Measurements from ENCODE around the gene PACS2.

Gene PACS2

DNA sequence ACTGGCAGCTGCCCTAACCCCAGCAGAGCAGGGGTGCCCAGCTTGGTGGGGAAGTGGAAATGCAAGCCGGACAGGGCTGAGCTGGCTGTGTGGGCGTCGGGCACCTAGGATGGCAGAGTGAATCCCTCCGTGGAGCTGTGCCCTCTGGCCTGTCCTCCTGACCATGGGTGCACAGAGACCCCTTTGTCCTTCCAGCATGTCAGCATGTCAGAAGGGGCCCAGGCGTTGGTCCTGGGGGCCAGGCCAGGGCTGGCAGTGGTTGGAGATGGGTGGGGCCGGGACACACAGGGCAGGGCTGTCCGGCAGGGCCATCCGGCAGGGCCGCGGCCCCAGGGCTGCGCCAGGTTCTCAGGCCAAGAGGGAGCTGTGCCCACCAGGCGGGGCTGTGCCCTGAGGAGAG is 75.0 kb downstream of the PACS2 start:
- DNase-seq = no peak

GRCh38 chr14:105389976-105390848 is 75.7 kb downstream of the PACS2 start:
- DNase-seq = no peak

GRCh38 chr14:105390849-105391500 is 76.4 kb downstream of the PACS2 start:
- DNase-seq = no peak

GRCh38 chr14:105391541-105391940 is 77.0 kb downstream of the PACS2 start:
- no peak for DNase-seq

DNA sequence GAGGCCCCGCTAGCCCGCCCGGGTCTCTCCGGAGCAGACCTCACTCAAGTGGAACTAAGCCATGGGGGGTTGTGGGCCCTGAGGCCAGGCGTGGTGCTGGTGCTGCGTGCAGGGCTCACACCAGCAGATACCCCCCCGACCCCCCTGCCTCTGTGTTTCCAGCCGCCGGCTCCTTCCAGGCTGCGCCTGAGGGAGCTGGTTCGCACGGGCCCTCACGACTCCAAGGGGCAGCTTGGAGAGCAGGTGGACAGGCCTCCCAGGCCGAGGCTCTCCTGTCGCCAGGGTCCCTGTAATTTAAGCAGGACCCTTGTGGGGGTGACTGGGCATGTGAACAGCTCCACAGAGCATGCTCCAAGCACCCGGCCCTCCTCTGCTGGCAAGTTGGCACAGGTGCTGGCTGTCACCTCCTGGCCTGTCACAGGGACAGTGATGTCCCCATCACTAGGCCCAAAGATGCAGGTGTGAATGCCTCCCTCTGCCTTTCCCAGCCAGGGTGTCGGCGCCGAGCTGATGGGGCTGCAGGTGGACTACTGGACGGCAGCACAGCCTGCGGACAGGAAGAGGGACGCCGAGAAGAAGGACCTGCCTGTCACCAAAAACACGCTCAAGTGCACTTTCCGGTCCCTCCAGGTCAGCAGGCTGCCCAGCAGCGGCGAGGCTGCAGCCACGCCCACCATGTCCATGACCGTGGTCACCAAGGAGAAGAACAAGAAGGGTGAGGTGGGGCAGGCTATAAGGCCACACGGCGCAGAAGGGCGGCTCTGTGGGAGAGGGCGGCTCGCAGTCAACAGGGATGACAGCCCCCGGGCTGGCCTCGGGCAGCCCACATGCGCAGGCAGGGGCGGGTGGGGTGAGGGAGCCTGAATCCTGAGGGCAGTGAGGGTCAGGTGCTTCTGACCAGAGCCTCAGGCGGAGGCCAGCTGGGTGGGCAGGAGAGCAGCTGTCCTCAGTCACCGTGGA is 77.9 kb downstream of the PACS2 start:
- no peak for DNase-seq

DNA sequence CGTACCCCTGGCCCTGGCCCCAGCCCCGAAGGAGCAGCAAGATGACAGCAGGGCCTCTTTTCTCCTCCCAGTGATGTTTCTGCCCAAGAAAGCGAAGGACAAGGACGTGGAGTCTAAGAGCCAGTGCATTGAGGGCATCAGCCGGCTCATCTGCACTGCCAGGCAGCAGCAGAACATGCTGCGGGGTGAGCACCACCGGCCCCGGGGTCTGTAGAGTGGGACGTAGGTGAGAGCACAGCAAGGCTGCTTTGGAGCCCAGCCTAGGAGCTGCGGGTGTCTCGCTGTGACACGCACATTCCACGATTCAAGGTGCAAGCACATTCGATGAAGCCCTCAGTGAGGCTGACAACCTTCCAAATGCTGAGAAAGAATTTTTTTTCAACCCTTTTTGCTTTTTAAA is 78.6 kb downstream of the PACS2 start:
- DNase-seq = no peak

DNA sequence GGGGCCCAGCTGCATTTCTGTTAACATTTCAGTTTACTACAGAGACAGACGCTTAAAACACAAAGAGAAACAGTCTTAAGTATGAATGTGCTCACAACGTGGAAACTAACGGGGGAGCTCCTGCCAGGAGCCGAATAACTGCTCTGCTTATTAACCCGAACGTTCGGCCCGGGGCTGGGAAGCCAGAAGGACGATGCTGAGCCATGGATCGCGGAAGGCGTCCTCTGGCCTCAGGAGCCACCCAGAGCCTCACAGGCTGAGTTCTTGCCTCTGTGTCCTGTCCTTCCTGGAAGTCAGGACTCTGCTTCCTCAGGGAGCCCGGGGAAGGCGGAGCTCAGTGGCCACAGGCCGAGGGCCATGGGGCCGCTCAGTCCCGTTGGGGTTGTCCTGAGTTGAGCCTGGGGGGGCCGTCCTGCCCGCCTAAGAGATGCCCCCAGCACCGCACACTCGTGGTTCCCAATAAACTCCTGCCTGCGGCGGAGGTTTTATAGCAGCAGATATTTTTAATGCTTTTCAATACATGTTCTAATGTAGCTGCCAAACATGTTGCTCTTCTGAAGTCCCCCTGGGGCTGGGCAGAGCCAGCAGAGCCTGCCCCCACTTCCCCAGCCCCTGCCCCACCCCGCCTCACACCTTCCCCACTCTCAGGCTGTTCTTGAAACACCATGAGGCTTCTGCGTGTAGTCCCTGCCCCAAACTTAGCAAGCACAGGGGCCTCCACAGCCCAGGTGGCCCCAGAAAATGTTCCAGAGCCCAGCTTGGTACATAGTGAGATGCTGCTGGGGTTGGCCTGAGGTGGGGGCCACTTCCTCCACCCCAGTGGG is 80.4 kb downstream of the PACS2 start:
- no peak for DNase-seq

- DNase-seq = no peak
These were observed 80.9 kb downstream of the PACS2 start for GRCh38 chr14:105395538-105395854.

GRCh38 chr14:105397350-105397931 is 82.9 kb downstream of the PACS2 start:
- DNase-seq = no peak

DNA sequence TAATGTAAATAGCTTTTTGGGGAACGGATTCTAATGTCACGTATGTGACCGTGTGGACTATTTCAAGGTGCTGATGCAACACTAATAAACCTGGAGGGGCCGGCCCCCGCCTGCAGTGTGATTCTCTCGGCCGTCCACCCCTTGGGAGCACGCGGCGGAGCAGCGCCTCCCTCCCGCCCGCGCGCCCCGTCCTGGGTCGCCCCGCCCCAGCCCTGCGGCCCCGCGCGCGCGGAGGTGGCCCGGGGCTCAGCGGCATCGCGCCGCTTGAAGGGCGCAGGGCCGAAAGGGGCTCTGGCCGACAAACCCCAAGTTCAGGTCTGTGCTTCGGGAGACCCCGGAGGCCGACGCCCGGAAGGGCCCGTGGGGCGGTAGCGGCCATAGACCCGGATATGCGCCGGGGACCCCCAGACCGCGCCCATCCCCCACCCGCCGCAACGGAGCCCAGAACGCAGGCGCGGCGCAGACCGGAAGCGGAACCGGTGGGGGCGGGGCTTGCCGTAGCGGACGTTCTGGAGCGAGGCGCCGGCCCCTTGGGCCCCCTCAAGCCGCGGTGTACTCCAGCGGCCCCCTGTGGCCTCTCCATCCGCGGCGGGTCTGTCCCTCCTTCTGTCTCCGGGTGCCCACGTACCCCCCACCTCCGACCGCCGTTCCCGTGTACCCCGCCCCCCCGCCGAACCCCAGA is 83.6 kb downstream of the PACS2 start, which contains the start of gene TEX22:
TSS of gene TEX22 (plus strand) at position 495 of the 682 bp plus-strand sequence. CDS start 803 bp downstream, outside the sequence.
- DNase-seq = peak; percentile 78 to 89 (median 86)

GRCh38 chr14:105398726-105399465 is 84.3 kb downstream of the PACS2 start:
- DNase-seq = peak in 1 of 4 experiments; percentile 48

- no peak for DNase-seq
These were observed 84.9 kb downstream of the PACS2 start for GRCh38 chr14:105399466-105399775.

DNA sequence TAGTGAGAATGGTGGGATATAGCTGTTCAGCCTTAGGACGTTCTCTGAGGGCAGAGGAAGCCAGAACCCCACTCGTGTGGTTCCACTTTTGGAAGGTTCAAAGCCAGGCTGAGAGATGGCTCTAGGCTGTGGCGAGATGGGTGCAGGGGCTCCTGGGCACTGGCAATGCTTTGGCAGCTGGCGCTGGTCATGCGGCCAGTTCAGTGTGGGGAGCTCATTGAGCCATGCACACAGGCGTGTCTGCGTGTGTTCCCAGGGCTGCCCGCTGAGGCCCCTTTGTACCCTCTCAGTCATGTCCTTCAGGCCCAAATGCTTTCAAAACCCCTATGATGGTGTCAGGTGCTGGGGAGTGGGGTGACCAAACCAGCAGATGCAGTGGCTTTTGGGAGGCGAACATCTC is 85.5 kb downstream of the PACS2 start:
- no peak for DNase-seq

GRCh38 chr14:105401699-105402098 is 87.2 kb downstream of the PACS2 start:
- DNase-seq = no peak

DNA sequence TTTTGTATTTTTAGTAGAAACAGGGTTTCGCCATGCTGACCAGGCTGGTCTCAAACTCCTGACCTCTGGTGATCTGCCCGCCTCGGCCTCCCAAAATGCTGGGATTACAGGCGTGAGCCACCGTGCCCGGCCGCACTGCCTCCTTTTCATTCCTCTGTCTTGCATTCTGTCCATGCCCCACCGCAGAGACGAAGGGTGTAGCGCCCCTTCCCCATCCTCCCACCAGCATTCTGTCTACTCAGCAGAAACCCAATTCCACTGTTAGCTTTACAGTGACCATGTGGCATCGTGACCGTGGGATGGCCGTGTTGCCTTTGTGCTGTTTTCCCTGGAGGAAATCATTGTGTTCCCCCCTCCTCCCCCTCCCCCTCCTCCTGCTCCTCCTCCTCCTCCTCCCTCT is 94.0 kb downstream of the PACS2 start:
- DNase-seq = no peak

DNA sequence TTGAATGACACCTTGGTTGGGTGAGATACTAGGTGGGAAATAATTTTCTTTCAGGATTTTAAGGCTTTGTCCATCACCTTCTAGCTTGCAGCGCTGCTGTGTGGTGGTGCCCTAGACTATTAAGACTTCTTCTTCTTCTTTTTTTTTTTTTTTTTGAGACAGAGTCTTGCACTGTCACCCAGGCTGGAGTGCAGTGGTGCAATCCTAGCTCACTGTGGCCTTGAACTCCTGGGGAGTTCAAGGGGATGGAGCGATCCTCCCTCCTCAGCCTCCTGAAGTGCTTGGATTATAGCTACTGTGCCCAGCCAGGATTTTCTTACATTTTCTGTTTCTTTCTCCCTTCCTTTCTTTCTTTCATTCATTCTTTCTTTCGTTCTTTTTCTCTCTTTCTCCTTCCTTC is 94.8 kb downstream of the PACS2 start:
- no peak for DNase-seq

DNA sequence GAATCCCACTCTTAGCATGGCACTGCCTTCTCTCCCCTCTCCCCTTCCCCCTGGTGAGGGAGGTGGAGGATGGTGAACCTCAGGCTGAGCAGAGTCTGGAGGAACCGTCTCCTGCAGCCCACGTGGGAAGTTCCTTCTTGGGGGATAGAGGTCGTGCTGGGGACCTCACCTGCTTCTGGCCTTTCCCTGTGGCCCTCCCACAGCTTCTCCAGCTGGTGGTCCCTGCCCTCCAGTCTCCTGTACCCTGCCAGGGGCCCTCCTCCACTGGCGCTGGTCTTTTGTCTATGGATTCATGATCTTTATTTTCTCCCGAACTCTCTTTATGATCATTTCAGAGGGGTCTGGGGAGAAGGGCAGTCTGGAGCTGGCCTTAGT is 96.1 kb downstream of the PACS2 start:
- DNase-seq = no peak

DNA sequence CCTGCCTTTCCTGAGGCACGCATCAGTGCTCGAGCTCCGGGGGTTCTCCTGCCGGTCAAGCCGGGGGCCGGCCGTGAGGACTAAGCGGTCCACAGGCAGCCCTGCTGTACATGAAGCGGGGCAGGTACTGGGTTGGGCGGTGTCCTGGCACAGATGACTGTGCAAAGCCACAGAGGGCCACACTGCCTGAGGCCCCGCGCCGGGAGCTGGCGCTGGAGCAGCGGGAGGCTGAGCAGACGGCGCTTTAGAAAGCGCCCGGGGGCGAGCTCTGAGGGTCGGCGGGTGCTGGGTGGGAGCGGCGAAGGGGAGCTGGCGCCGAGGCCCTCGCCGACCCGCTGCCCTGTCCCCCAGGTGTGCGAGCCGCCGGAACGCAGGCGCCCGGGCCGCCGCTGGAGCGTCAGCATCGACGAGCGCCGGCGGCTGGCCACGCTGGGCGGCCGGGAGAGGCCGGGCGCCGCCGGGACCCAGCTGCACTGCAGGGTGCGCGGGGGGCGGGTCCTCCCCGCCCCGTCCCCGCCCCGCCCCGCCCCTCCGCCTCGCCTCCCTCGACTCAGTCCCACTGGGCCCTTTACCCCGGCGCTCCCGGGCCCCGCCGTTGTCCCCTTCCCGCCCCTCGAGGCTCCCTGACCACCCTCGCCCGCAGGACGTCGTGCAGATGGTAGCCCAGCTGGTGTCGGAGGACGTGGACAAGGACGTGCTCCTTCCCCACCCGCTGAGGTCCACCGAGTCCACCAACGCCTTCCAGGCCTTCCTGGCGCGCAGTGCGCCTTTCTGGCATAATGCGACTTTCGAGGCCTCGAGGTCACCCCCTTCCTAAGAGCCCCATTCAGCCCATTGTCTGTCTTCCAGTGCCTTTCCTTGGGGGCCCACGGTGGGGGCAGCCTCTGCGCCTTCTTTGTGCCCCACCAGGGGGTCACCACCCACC is 96.7 kb downstream of the PACS2 start:
- DNase-seq = peak in 1 of 4 experiments; percentile 12

DNA sequence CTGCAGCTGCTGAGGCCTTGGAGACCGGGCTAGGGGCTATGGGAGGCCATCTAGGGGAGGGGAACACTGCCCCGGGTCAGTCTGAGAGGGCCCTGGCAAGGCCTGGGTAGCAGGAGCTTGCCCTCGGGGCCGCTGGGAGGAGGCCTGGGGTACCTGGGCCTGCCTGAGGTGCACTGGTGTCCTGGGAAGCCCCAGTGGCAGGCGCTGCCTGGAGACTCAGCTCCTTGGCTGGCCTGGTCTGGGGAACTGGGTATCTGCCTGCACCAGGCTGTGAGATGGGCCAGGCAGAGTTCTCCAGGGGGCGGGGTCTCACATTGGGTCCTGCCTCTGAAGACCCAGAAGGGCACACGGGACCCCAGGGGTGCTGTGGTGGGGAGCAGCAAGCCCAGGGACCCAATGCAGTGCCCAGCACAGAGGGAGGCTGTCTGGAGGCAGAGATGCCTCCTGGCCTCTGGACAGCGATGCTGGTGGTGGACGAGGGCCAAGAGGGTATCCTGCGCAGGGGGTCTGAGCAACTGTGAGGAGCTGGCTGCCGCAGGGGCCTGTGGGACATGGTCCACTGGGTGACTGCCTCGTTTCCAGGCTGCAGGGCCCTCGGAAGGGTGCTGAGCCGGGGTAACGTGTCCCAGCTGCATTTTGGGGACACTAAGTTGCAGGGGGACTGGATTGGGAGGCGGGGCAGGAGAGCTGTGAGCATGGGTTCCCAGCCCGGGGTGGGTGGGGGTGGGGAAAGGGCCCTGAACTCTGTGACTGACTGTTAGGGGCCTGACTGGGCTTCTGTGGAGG is 97.6 kb downstream of the PACS2 start:
- DNase-seq = no peak

Data from activated naive CD4-positive, alpha-beta T cell (primary cell).